IMR-90 (cell line): Measurements from ENCODE around the gene CYB5B.

Experiments used
- CEBPB ChIP-seq: IDR thresholded peaks from 2 replicates; pipeline ENCODE4 v1.6.1; 2012; ENCODE audit warnings: low read depth, low read length, improper control_type of control experiment
- CHD1 ChIP-seq: IDR thresholded peaks from 2 replicates; pipeline ENCODE4 v1.6.1; 2012; ENCODE audit warnings: low read depth, low read length, improper control_type of control experiment
- ELK1 ChIP-seq: fragments of 150-350 bp; IDR thresholded peaks from 2 replicates; pipeline ENCODE4 v1.6.1; 2016; ENCODE audit warnings: low read depth, mild to moderate bottlenecking, low read length, moderate library complexity, borderline replicate concordance
- MAZ ChIP-seq: IDR thresholded peaks from 2 replicates; pipeline ENCODE4 v1.6.1; 2012; ENCODE audit warnings: low read depth, mild to moderate bottlenecking, low read length, improper control_type of control experiment, moderate library complexity, borderline replicate concordance
- MXI1 ChIP-seq: IDR thresholded peaks from 2 replicates; pipeline ENCODE4 v1.6.1; 2012; ENCODE audit warnings: low read depth, mild to moderate bottlenecking, low read length, moderate library complexity, borderline replicate concordance
- NFE2L2 ChIP-seq: fragments of 150-350 bp; IDR thresholded peaks from 2 replicates; pipeline ENCODE4 v1.6.1; 2016; ENCODE audit warnings: low read depth, mild to moderate bottlenecking, low read length
- POLR2A ChIP-seq: IDR thresholded peaks from 2 replicates; pipeline ENCODE4 v1.6.1; 2012; ENCODE audit warnings: mild to moderate bottlenecking, low read depth, low read length
- RAD21 ChIP-seq: IDR thresholded peaks from 2 replicates; pipeline ENCODE4 v1.6.1; 2012; ENCODE audit warnings: low read length, improper control_type of control experiment
- TF ChIP-seq, protein P1 (sequence below): conservative IDR thresholded peaks from 2 replicates; pipeline ENCODE4 v1.5.1; 2012; ENCODE audit warnings: mild to moderate bottlenecking, low read depth, low read length, improper control_type of control experiment
- TF ChIP-seq, protein P2 (sequence below): fragments of 150-350 bp; IDR thresholded peaks from 2 replicates; pipeline ENCODE4 v1.6.1; 2017; ENCODE audit warnings: mild to moderate bottlenecking, antibody characterized with exemption, low read length, low read depth

DNA sequence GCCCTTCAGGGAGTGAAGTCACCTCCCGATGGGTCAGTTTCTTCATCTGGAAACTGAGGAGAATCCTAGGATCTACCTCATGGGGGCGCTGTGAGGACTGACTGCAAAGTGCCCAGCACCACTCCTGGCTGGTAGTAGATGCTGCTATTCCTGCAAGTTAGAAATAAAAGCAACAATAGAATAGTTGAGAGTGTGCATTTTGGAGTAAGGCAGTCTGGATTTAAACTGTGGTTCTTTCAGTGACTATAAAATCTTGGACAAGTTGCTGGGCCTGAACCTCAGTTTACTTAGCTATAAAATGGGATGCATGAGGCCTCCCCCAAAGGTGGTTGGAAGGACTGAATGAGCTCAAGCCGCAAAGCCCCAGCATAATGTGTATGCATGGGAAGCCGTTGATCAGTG lies 70.6 kb downstream of the CYB5B start:
- TF ChIP-seq, protein P1, sequence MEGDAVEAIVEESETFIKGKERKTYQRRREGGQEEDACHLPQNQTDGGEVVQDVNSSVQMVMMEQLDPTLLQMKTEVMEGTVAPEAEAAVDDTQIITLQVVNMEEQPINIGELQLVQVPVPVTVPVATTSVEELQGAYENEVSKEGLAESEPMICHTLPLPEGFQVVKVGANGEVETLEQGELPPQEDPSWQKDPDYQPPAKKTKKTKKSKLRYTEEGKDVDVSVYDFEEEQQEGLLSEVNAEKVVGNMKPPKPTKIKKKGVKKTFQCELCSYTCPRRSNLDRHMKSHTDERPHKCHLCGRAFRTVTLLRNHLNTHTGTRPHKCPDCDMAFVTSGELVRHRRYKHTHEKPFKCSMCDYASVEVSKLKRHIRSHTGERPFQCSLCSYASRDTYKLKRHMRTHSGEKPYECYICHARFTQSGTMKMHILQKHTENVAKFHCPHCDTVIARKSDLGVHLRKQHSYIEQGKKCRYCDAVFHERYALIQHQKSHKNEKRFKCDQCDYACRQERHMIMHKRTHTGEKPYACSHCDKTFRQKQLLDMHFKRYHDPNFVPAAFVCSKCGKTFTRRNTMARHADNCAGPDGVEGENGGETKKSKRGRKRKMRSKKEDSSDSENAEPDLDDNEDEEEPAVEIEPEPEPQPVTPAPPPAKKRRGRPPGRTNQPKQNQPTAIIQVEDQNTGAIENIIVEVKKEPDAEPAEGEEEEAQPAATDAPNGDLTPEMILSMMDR: no peak; the same call in 1 of the 2 replicates
- TF ChIP-seq POLR2A: no peak
- TF ChIP-seq CEBPB: no peak
- no peak for TF ChIP-seq ELK1
- TF ChIP-seq, protein P2, sequence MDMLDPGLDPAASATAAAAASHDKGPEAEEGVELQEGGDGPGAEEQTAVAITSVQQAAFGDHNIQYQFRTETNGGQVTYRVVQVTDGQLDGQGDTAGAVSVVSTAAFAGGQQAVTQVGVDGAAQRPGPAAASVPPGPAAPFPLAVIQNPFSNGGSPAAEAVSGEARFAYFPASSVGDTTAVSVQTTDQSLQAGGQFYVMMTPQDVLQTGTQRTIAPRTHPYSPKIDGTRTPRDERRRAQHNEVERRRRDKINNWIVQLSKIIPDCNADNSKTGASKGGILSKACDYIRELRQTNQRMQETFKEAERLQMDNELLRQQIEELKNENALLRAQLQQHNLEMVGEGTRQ: no peak
- TF ChIP-seq NFE2L2: no peak
- no peak for TF ChIP-seq MXI1
- peak; percentile 17; the same call in 1 of the 2 replicates for TF ChIP-seq RAD21
- TF ChIP-seq MAZ: no peak
- no peak for TF ChIP-seq CHD1
